ENCODE results near the gene CLTC. TPM values are rescaled to one million over a fixed set of nuclear protein-coding genes. Genes with fewer than 3 reads are reported as not detected.

Gene CLTC
- total and polyA plus RNA-seq, 2 of the 13 experiments (the other 11 are each of a cell fraction or from before 2014, with no cell fraction given) = 134 to 283 TPM

- peaks cover 16 to 47% of the 10 kb centered on the region in 2 experiments for H3K36me3 ChIP-seq (replicated peaks in 1 of 2; ENCODE audit: control insufficient read depth in 1 of 2, insufficient read depth in 2 of 2, low read length in 2 of 2)
- no peak overlapping the region for H3K27ac ChIP-seq (ENCODE audit: extremely low read length, insufficient read depth, low read length)
- H3K9ac ChIP-seq (ENCODE audit: insufficient read depth, low read depth, low read length) = no peak overlapping the region
- no peaks in the 10 kb centered on the region for H3K27me3 ChIP-seq (ENCODE audit: control insufficient read depth in 1 of 2, insufficient read depth in 2 of 2, low read length in 2 of 2)
- no peak overlapping the region for H3K4me2 ChIP-seq (ENCODE audit: low read depth, low read length)
- H2AFZ ChIP-seq (ENCODE audit: low read length) = no peak overlapping the region
- WGBS (ENCODE audit: low lambda C conversion rate) = 98% methylated on average over 1 of the region's 1 CpG
- no peaks in the 10 kb centered on the region for H3K9me3 ChIP-seq (ENCODE audit: low read length)
- ATAC-seq (no peak), FAIRE-seq (no peak), DNase-seq (ENCODE audit: low spot score) (no peak)
- POLR2A ChIA-PET = interaction anchor here (0.5 kb wide), 1 partner anchor 122 kb away, joined by 3 read pairs; no protein-coding TSS in a partner anchor
- CTCF ChIA-PET (ENCODE audit: low intra/inter-chr PET ratio, low total read pairs) = no interaction called here
- H3K4me1 ChIP-seq (ENCODE audit: insufficient read depth, low read length) = peaks cover 22% of the 10 kb centered on the region
- BruUV-seq (replicated peaks) = no TSS peak
- H3K79me2 ChIP-seq (ENCODE audit: insufficient read depth, low read length) = peaks cover 87% of the 10 kb centered on the region
- H4K20me1 ChIP-seq (ENCODE audit: insufficient read depth, low read length) = peaks cover 71% of the 10 kb centered on the region
- intact Hi-C loops (cut with micrococcal nuclease; ENCODE audit: unreplicated experiment) = no loop called here
- in situ Hi-C loops (cut with HindIII; ENCODE audit: extremely low pct_ligation_motif_present, low pct_unique_long_range_greater_than_20kb) = no loop called here
- no peak overlapping the region for H3K4me3 ChIP-seq (replicated peaks in 1 of 3; ENCODE audit: insufficient read depth in 1 of 3, low read depth in 2 of 3, low read length in 3 of 3)
- no peak for TF ChIP-seq ZSCAN31 (CRISPR knock-in tag; IDR thresholded peaks at IDR 0.05; ENCODE audit: low read depth)
- no peak for TF ChIP-seq BHLHE40 (IDR thresholded peaks at IDR 0.05; ENCODE audit: low read length)
- no peak for TF ChIP-seq CCDC6 (CRISPR knock-in tag; IDR thresholded peaks at IDR 0.05)
- TF ChIP-seq AHDC1 (CRISPR knock-in tag; IDR thresholded peaks at IDR 0.05; ENCODE audit: borderline replicate concordance) = no peak
- TF ChIP-seq ZNF7 (CRISPR knock-in tag; IDR thresholded peaks at IDR 0.05) = no peak
- no peak for TF ChIP-seq SAP130 (CRISPR knock-in tag; IDR thresholded peaks at IDR 0.05; ENCODE audit: low read depth)
- TF ChIP-seq HES4 (CRISPR knock-in tag; IDR thresholded peaks at IDR 0.05; ENCODE audit: borderline replicate concordance) = no peak
- no peak for TF ChIP-seq GPBP1L1 (CRISPR knock-in tag; IDR thresholded peaks at IDR 0.05)
- no peak for TF ChIP-seq MAF1 (CRISPR knock-in tag; IDR thresholded peaks at IDR 0.05; ENCODE audit: borderline replicate concordance)
- TF ChIP-seq ZNF512 (CRISPR knock-in tag; IDR thresholded peaks at IDR 0.05) = no peak
- no peak for TF ChIP-seq SNAPC2 (CRISPR knock-in tag; IDR thresholded peaks at IDR 0.05)
- TF ChIP-seq JUN (CRISPR knock-in tag; IDR thresholded peaks at IDR 0.05) = no peak
- TF ChIP-seq ZNF616 (CRISPR knock-in tag; IDR thresholded peaks at IDR 0.05; ENCODE audit: low read depth) = no peak
- TF ChIP-seq ZNF557 (CRISPR knock-in tag; IDR thresholded peaks at IDR 0.05) = no peak
- TF ChIP-seq ZNF597 (CRISPR knock-in tag; IDR thresholded peaks at IDR 0.05) = no peak
- no peak for TF ChIP-seq ZFP62 (CRISPR knock-in tag; IDR thresholded peaks at IDR 0.05)
Measured at GRCh38 chr17:59642565-59642964, 22.9 kb downstream of the CLTC start.
